ENCODE data around the gene MGRN1.

DNA sequence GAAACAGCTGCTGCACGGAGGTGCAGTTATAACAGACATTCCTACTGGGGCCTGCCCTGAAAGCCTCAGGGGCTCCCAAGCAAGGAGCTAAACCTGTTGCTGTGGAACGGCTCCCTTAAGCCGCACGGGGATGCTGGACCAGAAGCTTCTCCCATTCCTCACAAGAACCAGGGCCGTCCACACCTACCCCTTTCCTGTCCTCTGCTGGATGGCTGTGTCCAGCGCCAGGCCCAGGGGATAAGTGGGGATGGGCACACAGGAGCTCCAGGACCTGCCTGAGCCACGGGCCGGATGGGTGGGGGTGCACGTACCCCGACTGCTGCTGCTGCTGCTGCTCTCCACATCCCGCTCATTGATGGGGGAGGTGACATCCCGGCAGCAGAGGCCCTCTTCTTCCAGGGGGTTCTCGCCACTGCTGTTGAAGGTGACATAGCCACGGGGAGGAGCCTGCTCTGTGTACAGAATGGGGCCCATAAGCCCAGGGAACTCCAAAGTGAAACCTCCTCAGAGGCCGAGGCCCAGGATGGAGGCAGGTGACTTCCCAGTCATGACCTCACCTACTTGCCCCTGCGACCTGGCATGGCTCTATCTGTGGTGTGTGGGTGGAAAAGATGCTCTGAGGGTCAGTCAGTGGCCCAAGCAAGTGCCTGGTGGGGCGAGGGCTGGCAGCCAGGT lies 77.3 kb downstream of the MGRN1 start:
- no peak for TF ChIP-seq CTCF (IDR thresholded peaks at IDR 0.05)
- no peak for TF ChIP-seq POLR2A (IDR thresholded peaks at IDR 0.05; ENCODE audit: low read depth)

All from esophagus muscularis mucosa (tissue), 3 donors.